ENCODE results near the gene ANKRD13D.
A peak's percentile ranks its signal among the peaks of the same experiment; 100 is the strongest.

ANKRD13D gene

GRCh38 chr11:67351275-67352005 lies 62.3 kb downstream of the ANKRD13D start:
- Histone ChIP-seq H3K27ac (ENCODE audit: low read depth, low read length) (peak overlapping the region; percentile 99), H3K4me1 (ENCODE audit: control insufficient read depth, low read length) (peaks cover 70% of the 10 kb centered on the region), H3F3A (ENCODE audit: control insufficient read depth, insufficient read depth) (peaks cover 34% of the 10 kb centered on the region)

More at GRCh38 chr11:67351275-67352005, 62.3 kb downstream of the ANKRD13D start:
- no peak for TF ChIP-seq EZH2phosphoT487 (IDR thresholded peaks at IDR 0.05; ENCODE audit: borderline replicate concordance, low read length)
- peak; percentile 92 for TF ChIP-seq CTCF (IDR thresholded peaks at IDR 0.05; ENCODE audit: low read depth, low read length, poor library complexity, severe bottlenecking)
- Histone ChIP-seq H3K4me2 (ENCODE audit: low read length) (peak overlapping the region; percentile 97), H3K36me3 (ENCODE audit: control insufficient read depth, low read length) (peaks cover 33% of the 10 kb centered on the region), H3K79me2 (ENCODE audit: control insufficient read depth, low read length) (peaks cover 44% of the 10 kb centered on the region), H3K9me3 (ENCODE audit: control insufficient read depth, insufficient read depth, low read length) (no peaks in the 10 kb centered on the region), H4K20me1 (ENCODE audit: control insufficient read depth, insufficient read depth, low read depth, low read length) (no peaks in the 10 kb centered on the region), H3K4me3 (ENCODE audit: low read length) (peak overlapping the region; percentile 92), H3K9me2 (replicated peaks; ENCODE audit: control insufficient read depth, low read length) (no peaks in the 10 kb centered on the region), H3K27me3 (ENCODE audit: control insufficient read depth, low read length) (no peaks in the 10 kb centered on the region)
